CD4-positive, alpha-beta T cell (primary cell): Measurements from ENCODE around the gene ATP11A. TPM values are rescaled to one million over a fixed set of nuclear protein-coding genes. Genes with fewer than 3 reads are reported as not detected.
"Not testable (repeated sequence)": the region's sequence is repeated elsewhere in the genome, so short reads cannot be mapped to it uniquely, and the experiment has no call there.

Experiments
- ATAC-seq: fragments of 200-7000 bp; cut with Tn5 transposase; one replicate; pipeline ENCODE4 v1.10.0; 2022; ENCODE audit warnings: mild to moderate bottlenecking; ENCODE audit not compliant: poor library complexity
- CTCF ChIA-PET: fragments of 350-600 bp; sonication (Branson Sonifier 250); formaldehyde crosslinking; loops from one replicate; lab custom pipeline; 2021; ENCODE audit warnings: antibody characterized with exemption, inconsistent platforms; lab: Charles Lee
- POLR2A ChIA-PET: fragments of 350-600 bp; sonication (Branson Sonifier 250); formaldehyde crosslinking; loops from one replicate; lab custom pipeline; 2021; ENCODE audit warnings: antibody characterized with exemption, inconsistent platforms; lab: Charles Lee
- DNase-seq, 14 experiments: peaks; one replicate each; pipeline ENCODE4 v3.0.0-alpha.2; 2013 to 2020; ENCODE audit warnings: mixed read lengths in 2 of 14
- H3K27ac ChIP-seq, 2 donors: one replicate each; pipeline versions ENCODE4 v1.5.1 to v1.7.0; 2013; ENCODE audit warnings: low read length in 2 of 2, low read depth in 1 of 2, mild to moderate bottlenecking in 1 of 2
- H3K27me3 ChIP-seq, 2 experiments: 1 replicate in 1 of 2; 2 replicates in 1 of 2; pipeline versions ENCODE4 v1.6.1 to v1.7.0; 2013; ENCODE audit warnings: low read length in 2 of 2, control low read depth in 1 of 2, mild to moderate bottlenecking in 1 of 2, moderate library complexity in 1 of 2; ENCODE audit not compliant: insufficient read depth in 2 of 2, control insufficient read depth in 1 of 2
- H3K36me3 ChIP-seq: one replicate; pipeline ENCODE4 v1.6.1; 2013; ENCODE audit warnings: low read length, control low read depth; ENCODE audit not compliant: insufficient read depth
- H3K4me1 ChIP-seq: one replicate; pipeline ENCODE4 v1.6.1; 2013; ENCODE audit warnings: low read length, control low read depth; ENCODE audit not compliant: insufficient read depth
- H3K4me3 ChIP-seq: one replicate; pipeline ENCODE4 v1.5.1; 2013; ENCODE audit warnings: mild to moderate bottlenecking, low read length, moderate library complexity
- H3K9me3 ChIP-seq, 2 experiments: 1 replicate in 1 of 2; 2 replicates in 1 of 2; pipeline versions ENCODE4 v1.6.1 to v1.7.0; 2013; ENCODE audit warnings: low read length in 2 of 2, mild to moderate bottlenecking in 2 of 2, control low read depth in 1 of 2, moderate library complexity in 1 of 2; ENCODE audit not compliant: control insufficient read depth in 1 of 2, insufficient read depth in 1 of 2
- H3K27ac Mint-ChIP-seq: one replicate; pipeline ENCODE4 v1.8.0; 2020; ENCODE audit warnings: mixed read lengths
- H3K27me3 Mint-ChIP-seq: one replicate; pipeline ENCODE4 v1.8.0; 2021; ENCODE audit warnings: mixed read lengths
- H3K36me3 Mint-ChIP-seq: one replicate; pipeline ENCODE4 v1.8.0; 2021; ENCODE audit warnings: low read depth, mixed read lengths
- H3K4me1 Mint-ChIP-seq: one replicate; pipeline ENCODE4 v1.8.0; 2021; ENCODE audit warnings: low read depth, mixed read lengths
- H3K4me3 Mint-ChIP-seq: one replicate; pipeline ENCODE4 v1.8.0; 2020; ENCODE audit warnings: mild to moderate bottlenecking, mixed read lengths
- H3K9me3 Mint-ChIP-seq: one replicate; pipeline ENCODE4 v1.8.0; 2020; ENCODE audit warnings: mixed read lengths
- intact Hi-C, 2 experiments: fragments of 100-400 bp; cut with DNase I in 1 of 2; cut with micrococcal nuclease in 1 of 2; formaldehyde crosslinking; loops; one replicate each; pipeline versions ENCODE4 v1.15.1 to v1.9.0; 2023 to 2025; cut with DNase I, micrococcal nuclease
- total RNA-seq, 174 experiments: library from RNA in 2 of 174; stranded (reverse) in 2 of 174; gene quantifications; one replicate each; pipeline ENCODE4 v1.2.3 and lab custom pipeline; 2021 to 2026
- TF ChIP-seq, protein P1 (sequence below): fragments of 200-600 bp; IDR thresholded peaks from one replicate; pipeline ENCODE4 v1.8.0; 2022; ENCODE audit warnings: antibody characterized with exemption, mild to moderate bottlenecking

Gene ATP11A
- total RNA-seq, 2 experiments from 2014 or later = 56.7 to 66.8 TPM

GRCh38 chr13:112883241-112883945 lies 193.6 kb downstream of the ATP11A start:
- Histone ChIP-seq H3K27ac (no peak overlapping the region), H3K4me3 (no peak overlapping the region), H3K9me3 (peaks cover 0 to 17% of the 10 kb centered on the region in 2 experiments), H3K36me3 (peaks cover 40% of the 10 kb centered on the region), H3K27me3 (no peaks in the 10 kb centered on the region), H3K4me1 (no peaks in the 10 kb centered on the region)
- TF ChIP-seq, protein P1, sequence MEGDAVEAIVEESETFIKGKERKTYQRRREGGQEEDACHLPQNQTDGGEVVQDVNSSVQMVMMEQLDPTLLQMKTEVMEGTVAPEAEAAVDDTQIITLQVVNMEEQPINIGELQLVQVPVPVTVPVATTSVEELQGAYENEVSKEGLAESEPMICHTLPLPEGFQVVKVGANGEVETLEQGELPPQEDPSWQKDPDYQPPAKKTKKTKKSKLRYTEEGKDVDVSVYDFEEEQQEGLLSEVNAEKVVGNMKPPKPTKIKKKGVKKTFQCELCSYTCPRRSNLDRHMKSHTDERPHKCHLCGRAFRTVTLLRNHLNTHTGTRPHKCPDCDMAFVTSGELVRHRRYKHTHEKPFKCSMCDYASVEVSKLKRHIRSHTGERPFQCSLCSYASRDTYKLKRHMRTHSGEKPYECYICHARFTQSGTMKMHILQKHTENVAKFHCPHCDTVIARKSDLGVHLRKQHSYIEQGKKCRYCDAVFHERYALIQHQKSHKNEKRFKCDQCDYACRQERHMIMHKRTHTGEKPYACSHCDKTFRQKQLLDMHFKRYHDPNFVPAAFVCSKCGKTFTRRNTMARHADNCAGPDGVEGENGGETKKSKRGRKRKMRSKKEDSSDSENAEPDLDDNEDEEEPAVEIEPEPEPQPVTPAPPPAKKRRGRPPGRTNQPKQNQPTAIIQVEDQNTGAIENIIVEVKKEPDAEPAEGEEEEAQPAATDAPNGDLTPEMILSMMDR = no peak
- ATAC-seq (no peak), DNase-seq (no peak)
- CTCF ChIA-PET = no interaction called here
- peaks cover 41% of the 10 kb centered on the region for H3K36me3 Mint-ChIP-seq
- H3K4me3 Mint-ChIP-seq = no peak overlapping the region
- POLR2A ChIA-PET = no interaction called here
- H3K9me3 Mint-ChIP-seq = no peaks in the 10 kb centered on the region
- H3K27ac Mint-ChIP-seq = no peak overlapping the region
- H3K4me1 Mint-ChIP-seq = no peaks in the 10 kb centered on the region
- intact Hi-C loops = no loop called here
- no peaks in the 10 kb centered on the region for H3K27me3 Mint-ChIP-seq

GRCh38 chr13:112884700-112885099 lies 194.9 kb downstream of the ATP11A start:
- H3K36me3 Mint-ChIP-seq = peaks cover 32% of the 10 kb centered on the region
- H3K9me3 Mint-ChIP-seq, H3K4me1 Mint-ChIP-seq, H3K4me1 ChIP-seq, POLR2A ChIA-PET, ATAC-seq, intact Hi-C loops, H3K27me3 Mint-ChIP-seq, H3K27ac ChIP-seq, DNase-seq, H3K27me3 ChIP-seq, H3K27ac Mint-ChIP-seq, CTCF ChIA-PET, H3K4me3 ChIP-seq, H3K4me3 Mint-ChIP-seq: not testable (repeated sequence)
- H3K36me3 ChIP-seq = peaks cover 28% of the 10 kb centered on the region
- peaks cover 0 to 17% of the 10 kb centered on the region in 2 experiments for H3K9me3 ChIP-seq

DNA sequence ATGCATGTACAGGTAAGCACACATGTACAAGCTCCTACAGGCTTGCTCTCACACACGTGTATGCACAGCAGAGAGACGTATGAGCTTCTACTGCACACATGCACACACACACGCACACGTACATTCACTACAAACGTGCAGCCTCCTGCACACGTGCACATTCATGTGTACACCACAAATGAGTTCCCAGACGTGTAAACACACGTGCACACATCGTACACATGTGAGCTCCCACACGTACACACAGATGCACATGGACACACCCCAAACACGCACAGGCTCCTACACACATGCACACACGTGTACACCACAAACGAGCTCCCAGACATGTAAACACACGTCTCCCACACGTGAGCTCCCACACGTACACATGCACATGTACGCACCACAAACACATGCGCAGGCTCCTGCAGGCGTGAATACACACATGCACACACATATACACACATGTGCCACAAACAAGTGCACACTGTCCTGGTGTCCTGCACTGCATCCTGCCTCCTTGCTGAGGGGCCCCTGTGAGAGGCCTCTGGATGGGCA lies 195.5 kb downstream of the ATP11A start:
- no peaks in the 10 kb centered on the region for H3K27me3 ChIP-seq
- intact Hi-C loops = no loop called here
- no peak overlapping the region for H3K27ac Mint-ChIP-seq
- H3K4me1 Mint-ChIP-seq = no peaks in the 10 kb centered on the region
- ATAC-seq (no peak), DNase-seq (peak in 1 of 14 experiments; percentile 9)
- H3K27ac ChIP-seq = no peak overlapping the region
- TF ChIP-seq, protein P1 = no peak
- ChIA-PET POLR2A (no interaction called here), CTCF (no interaction called here)
- H3K4me3 Mint-ChIP-seq = no peak overlapping the region
- H3K27me3 Mint-ChIP-seq = no peaks in the 10 kb centered on the region
- peaks cover 25% of the 10 kb centered on the region for H3K36me3 Mint-ChIP-seq
- no peak overlapping the region for H3K4me3 ChIP-seq
- H3K4me1 ChIP-seq = no peaks in the 10 kb centered on the region
- peaks cover 0 to 17% of the 10 kb centered on the region in 2 experiments for H3K9me3 ChIP-seq
- no peaks in the 10 kb centered on the region for H3K9me3 Mint-ChIP-seq
- peaks cover 25% of the 10 kb centered on the region for H3K36me3 ChIP-seq
